Uterus (tissue), 4 donors: ENCODE results near the gene OR10AD1. TPM values are rescaled to one million over a fixed set of nuclear protein-coding genes. Genes with fewer than 3 reads are reported as not detected.

Experiments
- DNase-seq, 2 donors: peaks; one replicate each; pipeline ENCODE4 v3.0.0-alpha.2; 2019 to 2020
- H3K27ac ChIP-seq, 2 donors: fragments of 200-600 bp; sonication (generic); 1 replicate in 1 of 2; 2 replicates in 1 of 2; pipeline ENCODE4 v1.5.1; 2016 to 2018
- H3K27me3 ChIP-seq, 2 donors: fragments of 200-600 bp; sonication (generic); one replicate each; pipeline ENCODE4 v1.5.1; 2018 to 2019; ENCODE audit warnings: control low read depth in 1 of 2
- H3K36me3 ChIP-seq, 2 donors: fragments of 200-600 bp; sonication (generic); one replicate each; pipeline ENCODE4 v1.5.1; 2019; ENCODE audit warnings: control low read depth in 1 of 2
- H3K4me1 ChIP-seq, 2 donors: fragments of 200-600 bp; sonication (generic); one replicate each; pipeline ENCODE4 v1.5.1; 2018 to 2019; ENCODE audit warnings: control low read depth in 1 of 2
- H3K4me3 ChIP-seq, 2 donors: fragments of 200-600 bp; sonication (generic); 1 replicate in 1 of 2; 2 replicates in 1 of 2; pipeline ENCODE4 v1.5.1; 2018 to 2019; ENCODE audit warnings: mild to moderate bottlenecking in 1 of 2
- H3K9me3 ChIP-seq, 2 donors: fragments of 200-600 bp; sonication (generic); one replicate each; pipeline ENCODE4 v1.5.1; 2019; ENCODE audit warnings: control low read depth in 1 of 2
- CTCF ChIP-seq, 4 experiments: fragments of 200-600 bp in 2 of 4; fragments of 450-650 bp in 2 of 4; sonication (generic) in 2 of 4; IDR thresholded peaks; one replicate each; pipeline ENCODE4 v1.5.1; 2016 to 2019; ENCODE audit warnings: antibody characterized with exemption in 4 of 4, mild to moderate bottlenecking in 2 of 4, moderate library complexity in 1 of 4
- POLR2A ChIP-seq, 2 donors: fragments of 450-650 bp; IDR thresholded peaks; one replicate each; pipeline ENCODE4 v1.6.1; 2016; ENCODE audit warnings: antibody characterized with exemption in 2 of 2, mild to moderate bottlenecking in 1 of 2, moderate library complexity in 1 of 2
- intact Hi-C: fragments of 100-400 bp; cut with DNase I; formaldehyde crosslinking; loops from one replicate; pipeline ENCODE4 v1.15.1; 2023; ENCODE audit warnings: low total_unique reads
- total RNA-seq, 4 donors: library from RNA; depleted of rRNA in 3 of 4; stranded (reverse); fragments of >200 nt in 3 of 4; gene quantifications; one replicate each; pipeline versions ENCODE4 v1.1.0 to v1.2.4, GENCODE V29; 2014 to 2023
- donor health status: DM: yes; HTN: yes; CAD: no.

OR10AD1 gene
- total RNA-seq, 4 donors from 2014 or later, result not detected

- intact Hi-C loops, result no loop called here
- TF ChIP-seq CTCF (IDR thresholded peaks at IDR 0.05), result no peak
- TF ChIP-seq POLR2A (IDR thresholded peaks at IDR 0.05), result no peak
- H3K27ac ChIP-seq, result no peak overlapping the region
- H3K36me3 ChIP-seq, result no peaks in the 10 kb centered on the region
- no peaks in the 10 kb centered on the region for H3K27me3 ChIP-seq
- no peaks in the 10 kb centered on the region for H3K9me3 ChIP-seq
- H3K4me1 ChIP-seq, result no peaks in the 10 kb centered on the region
- no peak overlapping the region for H3K4me3 ChIP-seq
- DNase-seq, result no peak
Observed at GRCh38 chr12:48180857-48181495, 22.1 kb downstream of the OR10AD1 start.

- TF ChIP-seq CTCF (IDR thresholded peaks at IDR 0.05), result no peak
- TF ChIP-seq POLR2A (IDR thresholded peaks at IDR 0.05), result no peak
- H3K4me3 ChIP-seq, result no peak overlapping the region
- intact Hi-C loops, result no loop called here
- no peaks in the 10 kb centered on the region for H3K36me3 ChIP-seq
- H3K4me1 ChIP-seq, result no peaks in the 10 kb centered on the region
- no peaks in the 10 kb centered on the region for H3K9me3 ChIP-seq
- no peaks in the 10 kb centered on the region for H3K27me3 ChIP-seq
- H3K27ac ChIP-seq, result no peak overlapping the region
- no peak for DNase-seq
Observed at GRCh38 chr12:48180424-48180823, 22.7 kb downstream of the OR10AD1 start.

GRCh38 chr12:48179466-48179865 is 23.6 kb downstream of the OR10AD1 start:
- Histone ChIP-seq H3K36me3 (no peaks in the 10 kb centered on the region), H3K9me3 (no peaks in the 10 kb centered on the region), H3K27ac (peak overlapping the region in 1 of 2 donors; percentile 20), H3K4me3 (no peak overlapping the region), H3K4me1 (no peaks in the 10 kb centered on the region), H3K27me3 (no peaks in the 10 kb centered on the region)
- intact Hi-C loops, result no loop called here
- no peak for TF ChIP-seq POLR2A (IDR thresholded peaks at IDR 0.05)
- no peak for TF ChIP-seq CTCF (IDR thresholded peaks at IDR 0.05)
- no peak for DNase-seq

GRCh38 chr12:48177982-48178381 is 25.1 kb downstream of the OR10AD1 start:
- Histone ChIP-seq H3K27ac (no peak overlapping the region), H3K9me3 (no peaks in the 10 kb centered on the region), H3K4me1 (no peaks in the 10 kb centered on the region), H3K36me3 (no peaks in the 10 kb centered on the region), H3K27me3 (no peaks in the 10 kb centered on the region), H3K4me3 (no peak overlapping the region)
- DNase-seq, result no peak
- TF ChIP-seq CTCF (IDR thresholded peaks at IDR 0.05) (no peak), POLR2A (IDR thresholded peaks at IDR 0.05) (no peak)
- intact Hi-C loops, result no loop called here

GRCh38 chr12:48176417-48176751 is 26.7 kb downstream of the OR10AD1 start:
- Histone ChIP-seq H3K4me3 (no peak overlapping the region), H3K36me3 (no peaks in the 10 kb centered on the region), H3K27ac (peak overlapping the region; percentile 1 to 65), H3K27me3 (no peaks in the 10 kb centered on the region), H3K9me3 (no peaks in the 10 kb centered on the region), H3K4me1 (no peaks in the 10 kb centered on the region)
- TF ChIP-seq POLR2A (IDR thresholded peaks at IDR 0.05), result no peak
- no peak for DNase-seq
- intact Hi-C loops, result no loop called here
